HL-60/S4 treated with phorbol 12-myristate 13-acetate at 8.2 ng/mL for 4 days and 3 days (cell line): ENCODE data around the gene DNAH14.
"Not testable (repeated sequence)": the region's sequence is repeated elsewhere in the genome, so short reads cannot be mapped to it uniquely, and the experiment has no call there.

Experiments
- in situ Hi-C: fragments of 300-500 bp; cut with MboI; formaldehyde crosslinking; loops from 2 replicates; pipeline ENCODE4 v1.15.0; 2022; ENCODE audit warnings: low sequenced_read_pairs

Gene DNAH14

GRCh38 chr1:225338545-225338944 is 409.1 kb downstream of the DNAH14 start:
- in situ Hi-C loops: no loop called here

GRCh38 chr1:225341642-225342041 is 412.2 kb downstream of the DNAH14 start:
- in situ Hi-C loops: no loop called here

- in situ Hi-C loops: no loop called here
Observed at GRCh38 chr1:225342695-225343094, 413.2 kb downstream of the DNAH14 start.

- in situ Hi-C loops: no loop called here
Observed at GRCh38 chr1:225343618-225344017, 414.1 kb downstream of the DNAH14 start.

- in situ Hi-C loops: no loop called here
Observed at GRCh38 chr1:225347123-225347683, 417.7 kb downstream of the DNAH14 start.

- in situ Hi-C loops: no loop called here
Observed at GRCh38 chr1:225348400-225348799, 418.9 kb downstream of the DNAH14 start.

- in situ Hi-C loops: no loop called here
Observed at GRCh38 chr1:225349826-225350225, 420.4 kb downstream of the DNAH14 start.

GRCh38 chr1:225350872-225351271 is 421.4 kb downstream of the DNAH14 start:
- in situ Hi-C loops: no loop called here

- in situ Hi-C loops: no loop called here
Observed at GRCh38 chr1:225354906-225355305, 425.4 kb downstream of the DNAH14 start.

- in situ Hi-C loops: no loop called here
Observed at GRCh38 chr1:225355863-225356262, 426.4 kb downstream of the DNAH14 start.

- in situ Hi-C loops: no loop called here
Observed at GRCh38 chr1:225360119-225360518, 430.6 kb downstream of the DNAH14 start.

- in situ Hi-C loops: no loop called here
Observed at GRCh38 chr1:225361176-225361575, 431.7 kb downstream of the DNAH14 start.

GRCh38 chr1:225362805-225363204 is 433.3 kb downstream of the DNAH14 start:
- in situ Hi-C loops: no loop called here

- in situ Hi-C loops: no loop called here
Observed at GRCh38 chr1:225364439-225364838, 435.0 kb downstream of the DNAH14 start.

GRCh38 chr1:225366018-225366417 is 436.5 kb downstream of the DNAH14 start:
- in situ Hi-C loops: no loop called here

- in situ Hi-C loops: no loop called here
Observed at GRCh38 chr1:225366552-225366951, 437.1 kb downstream of the DNAH14 start.

- in situ Hi-C loops: no loop called here
Observed at GRCh38 chr1:225368036-225368552, 438.6 kb downstream of the DNAH14 start.

GRCh38 chr1:225371366-225372010 is 442.0 kb downstream of the DNAH14 start:
- in situ Hi-C loops: no loop called here

GRCh38 chr1:225373155-225373554 is 443.7 kb downstream of the DNAH14 start:
- in situ Hi-C loops: no loop called here

- in situ Hi-C loops: no loop called here
Observed at GRCh38 chr1:225374996-225375395, 445.5 kb downstream of the DNAH14 start.

- in situ Hi-C loops: no loop called here
Observed at GRCh38 chr1:225378880-225379279, 449.4 kb downstream of the DNAH14 start.

- in situ Hi-C loops: no loop called here
Observed at GRCh38 chr1:225380691-225381090, 451.2 kb downstream of the DNAH14 start.

- in situ Hi-C loops: not testable (repeated sequence)
Observed at GRCh38 chr1:225386860-225387259, 457.4 kb downstream of the DNAH14 start.
